ENCODE data around the gene MINDY1.

Gene MINDY1

GRCh38 chr1:151011154-151011850 lies 4.6 kb upstream of the MINDY1 start:
- no peak for DNase-seq

GRCh38 chr1:151010346-151010726 lies 3.6 kb upstream of the MINDY1 start:
- DNase-seq = no peak

DNA sequence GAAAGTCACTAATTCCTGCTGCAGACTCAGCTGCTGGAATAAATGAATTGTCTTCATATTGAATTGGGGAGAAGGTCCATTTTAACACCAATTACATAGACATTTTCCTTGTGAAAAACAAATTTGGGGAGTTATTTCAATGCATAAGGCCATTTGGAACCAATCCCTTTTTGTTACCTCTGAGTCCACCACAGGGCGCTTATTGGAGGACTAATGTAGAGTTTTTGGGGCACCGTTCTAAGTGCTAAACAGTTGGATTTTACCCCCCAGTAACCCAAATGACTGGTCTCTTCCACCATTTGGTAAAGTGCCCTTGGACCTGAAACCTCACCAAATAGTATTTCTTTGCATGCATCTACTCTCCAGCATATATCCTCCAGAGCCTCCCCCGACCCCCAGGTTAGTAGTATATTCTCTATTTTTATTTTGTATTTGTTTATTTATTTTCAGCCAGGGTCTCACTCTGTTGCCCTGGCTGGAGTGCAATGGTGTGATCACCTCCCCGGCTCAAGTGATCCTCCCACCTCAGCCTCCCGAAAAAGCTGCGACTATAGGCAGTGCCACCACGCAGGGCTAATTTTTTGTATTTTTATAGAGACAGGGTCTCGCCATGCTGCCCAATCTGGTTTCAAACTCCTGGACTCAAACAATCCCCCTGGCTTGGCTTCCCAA lies 3.1 kb upstream of the MINDY1 start:
- no peak for DNase-seq

GRCh38 chr1:151009206-151009587 lies 2.5 kb upstream of the MINDY1 start:
- DNase-seq = no peak

GRCh38 chr1:151008244-151009205 lies 1.8 kb upstream of the MINDY1 start, which contains the start of gene PRUNE1:
Gene PRUNE1, plus strand, starts transcription at chr1:151008449. Its CDS starts 184 bp downstream, at chr1:151008633.
- peak; percentile 95 to 98 (median 96) for DNase-seq

DNA sequence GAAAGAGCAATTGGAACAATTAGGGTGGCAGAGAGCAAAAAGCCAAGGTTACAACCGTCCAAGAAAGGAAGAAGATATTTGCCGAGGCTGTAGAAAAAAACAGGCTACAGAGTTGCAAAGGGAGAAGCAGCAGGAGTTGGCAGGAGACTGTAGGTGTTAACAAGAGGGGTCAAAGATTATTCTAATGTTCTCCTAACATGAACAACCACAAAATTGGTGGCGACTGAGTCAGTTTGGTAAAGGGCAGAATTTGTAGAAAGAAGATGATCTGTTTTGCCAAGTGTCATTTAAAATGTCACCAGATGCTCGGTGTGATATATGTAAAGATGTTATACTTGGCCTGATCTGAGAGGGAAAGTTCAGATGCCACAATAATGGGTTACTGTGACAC lies 1.1 kb upstream of the MINDY1 start:
- no peak for DNase-seq

DNA sequence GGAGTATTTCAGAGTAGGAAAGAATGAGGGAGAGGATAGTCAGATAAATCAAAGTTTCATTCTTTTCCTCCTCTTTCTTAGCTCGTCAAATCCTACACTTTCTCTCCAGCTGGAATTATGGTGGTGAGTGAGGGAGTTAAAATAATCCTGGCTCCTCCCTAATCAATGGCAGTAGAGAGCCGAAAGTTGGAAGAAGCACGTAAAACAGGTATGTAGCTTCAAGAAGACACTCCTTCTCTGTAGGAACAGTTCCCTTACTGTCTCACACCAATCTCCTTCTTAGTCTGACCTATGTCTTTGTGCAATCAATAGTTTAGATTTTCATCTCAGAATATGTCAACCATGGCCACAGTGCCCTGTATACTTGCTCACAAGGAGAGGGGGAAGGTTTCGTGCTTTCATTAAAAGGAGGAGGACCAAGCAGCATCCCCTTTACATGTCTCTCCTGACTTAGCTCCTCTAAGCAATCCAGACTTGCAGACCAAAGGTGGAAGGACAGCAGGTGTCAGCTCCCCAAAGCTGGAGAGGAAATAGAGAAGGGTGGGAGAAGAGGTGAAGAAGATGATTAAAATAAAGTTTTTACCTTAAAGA lies 878 bp downstream of the MINDY1 start:
- DNase-seq = peak in 1 of 5 experiments; percentile 19

DNA sequence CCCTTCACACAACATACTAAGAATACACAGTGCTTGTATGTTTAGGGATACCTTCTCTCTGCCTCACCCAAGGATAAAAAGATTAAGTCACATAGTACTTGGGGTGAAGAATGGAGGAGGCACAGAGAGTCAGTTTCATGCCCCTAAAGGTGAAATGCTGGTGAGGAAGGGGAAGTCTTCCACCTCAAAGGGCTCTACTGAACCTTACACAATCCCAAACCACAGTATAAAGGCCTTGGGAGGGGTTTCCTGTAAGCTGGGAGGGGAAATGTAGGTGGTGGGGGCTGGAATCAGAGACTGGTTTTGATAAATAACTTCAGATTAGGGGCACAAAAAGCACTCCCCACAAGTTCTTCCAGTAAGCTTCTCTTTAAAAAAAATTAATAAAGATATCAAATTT lies 3.5 kb downstream of the MINDY1 start:
- no peak for DNase-seq

GRCh38 chr1:151002611-151003010 lies 4.1 kb downstream of the MINDY1 start:
- DNase-seq = no peak

DNA sequence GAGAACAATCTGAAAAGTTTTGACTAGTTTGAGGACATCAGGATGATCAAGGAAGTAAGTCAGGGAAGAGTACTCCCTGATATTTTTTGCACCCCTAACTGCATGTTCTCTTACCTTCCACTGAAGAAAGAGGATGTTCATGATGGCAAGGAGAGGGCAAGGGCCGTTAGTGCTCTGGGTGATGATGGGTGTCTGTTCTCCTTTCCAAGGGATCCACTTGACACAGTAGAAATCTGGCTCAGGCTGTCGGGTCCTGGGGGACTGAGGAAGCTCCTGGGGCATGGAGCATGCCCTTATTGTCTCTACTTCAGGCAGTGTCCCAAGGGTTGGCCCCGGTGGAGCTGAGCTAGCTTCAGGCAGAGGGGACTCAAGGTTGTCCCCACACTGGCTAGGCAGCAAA lies 4.7 kb downstream of the MINDY1 start:
- no peak for DNase-seq

DNA sequence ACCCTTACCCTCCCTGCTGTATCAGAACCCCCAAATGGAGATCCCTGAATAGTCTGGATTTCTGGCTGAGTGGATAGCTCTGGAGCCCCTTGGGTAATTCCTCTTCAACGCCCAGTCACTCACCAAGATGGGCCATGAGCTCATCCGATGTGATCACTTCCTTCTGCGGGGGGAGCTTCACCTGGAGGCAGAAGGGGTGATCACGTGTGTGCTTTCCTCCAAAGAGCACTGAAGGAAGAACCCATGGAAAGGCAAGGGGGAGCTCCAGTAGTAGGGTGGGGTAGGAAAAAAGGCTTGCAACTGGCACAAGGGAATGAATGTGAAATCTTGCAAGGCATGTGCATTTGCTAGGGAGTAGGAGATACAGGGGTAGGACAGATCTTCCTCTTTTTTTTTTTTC lies 5.1 kb downstream of the MINDY1 start:
- no peak for DNase-seq

GRCh38 chr1:151000408-151000807 lies 6.3 kb downstream of the MINDY1 start:
- DNase-seq = no peak

DNA sequence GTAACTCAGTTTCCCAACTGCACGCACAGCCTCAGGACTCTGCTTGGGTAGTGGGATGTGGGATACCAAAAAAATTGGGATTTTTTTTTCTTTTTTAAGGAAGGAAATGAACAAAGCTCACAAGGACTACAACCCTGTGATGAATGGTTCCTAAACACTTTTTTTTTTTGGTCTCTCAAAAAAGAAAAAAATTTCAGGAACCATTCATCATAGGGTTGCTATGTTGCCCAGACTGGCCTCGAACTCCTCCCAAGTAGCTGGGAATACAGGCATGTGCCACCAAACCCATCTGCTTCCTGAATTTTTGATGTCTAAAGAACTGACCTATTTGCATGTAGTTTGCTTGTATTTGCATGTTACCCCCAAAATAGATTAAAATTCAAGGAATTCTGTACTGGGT lies 6.8 kb downstream of the MINDY1 start:
- DNase-seq = no peak

DNA sequence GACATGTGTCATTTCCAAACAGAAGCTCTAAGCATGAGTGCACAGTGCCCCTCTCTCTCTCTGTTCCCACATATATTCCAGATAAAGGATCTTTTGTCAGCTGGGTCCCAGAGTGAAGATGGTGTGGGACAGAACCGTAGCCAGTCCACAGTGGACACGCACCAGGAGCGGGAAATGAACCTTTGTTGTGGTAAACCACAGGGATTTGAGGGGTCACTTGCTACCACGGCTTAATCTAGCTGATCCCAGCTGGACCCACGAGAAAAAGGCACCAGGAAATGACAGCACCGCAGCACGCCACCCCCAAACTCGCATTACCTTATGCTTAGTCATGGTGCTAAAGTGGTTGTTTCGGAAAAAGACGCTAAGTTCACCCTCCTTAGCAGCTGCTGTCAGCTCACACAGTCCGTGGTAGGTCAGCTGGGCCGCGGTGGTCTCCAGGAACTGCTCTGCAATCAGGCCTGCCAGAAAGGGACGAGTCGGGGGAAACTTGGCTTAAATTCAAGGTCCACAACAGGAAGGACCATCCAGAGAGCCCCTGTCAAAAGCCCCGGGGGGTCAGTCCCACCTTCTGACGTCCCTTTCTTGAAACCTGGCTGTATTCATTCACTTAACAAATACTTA lies 7.5 kb downstream of the MINDY1 start:
- DNase-seq = no peak

DNA sequence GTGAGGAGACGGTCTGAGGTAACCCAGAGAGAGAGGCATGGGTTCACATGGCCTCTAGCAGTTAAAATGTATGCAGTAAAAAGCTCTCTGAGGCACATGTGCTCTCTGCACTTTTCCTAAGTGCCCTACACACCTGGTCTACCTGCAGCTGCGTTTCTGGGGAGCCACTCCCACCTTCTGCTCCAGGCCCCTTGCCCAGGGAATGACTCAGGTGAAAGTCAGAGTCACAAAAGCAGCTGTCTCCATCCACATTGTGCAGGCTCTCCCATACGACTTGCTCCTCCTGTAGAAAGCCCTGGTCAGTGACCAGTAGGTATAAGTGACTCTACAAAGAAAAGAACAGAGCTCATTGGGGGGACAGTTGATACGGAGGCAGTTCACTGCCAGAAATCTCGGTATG lies 8.8 kb downstream of the MINDY1 start:
- DNase-seq = no peak

DNA sequence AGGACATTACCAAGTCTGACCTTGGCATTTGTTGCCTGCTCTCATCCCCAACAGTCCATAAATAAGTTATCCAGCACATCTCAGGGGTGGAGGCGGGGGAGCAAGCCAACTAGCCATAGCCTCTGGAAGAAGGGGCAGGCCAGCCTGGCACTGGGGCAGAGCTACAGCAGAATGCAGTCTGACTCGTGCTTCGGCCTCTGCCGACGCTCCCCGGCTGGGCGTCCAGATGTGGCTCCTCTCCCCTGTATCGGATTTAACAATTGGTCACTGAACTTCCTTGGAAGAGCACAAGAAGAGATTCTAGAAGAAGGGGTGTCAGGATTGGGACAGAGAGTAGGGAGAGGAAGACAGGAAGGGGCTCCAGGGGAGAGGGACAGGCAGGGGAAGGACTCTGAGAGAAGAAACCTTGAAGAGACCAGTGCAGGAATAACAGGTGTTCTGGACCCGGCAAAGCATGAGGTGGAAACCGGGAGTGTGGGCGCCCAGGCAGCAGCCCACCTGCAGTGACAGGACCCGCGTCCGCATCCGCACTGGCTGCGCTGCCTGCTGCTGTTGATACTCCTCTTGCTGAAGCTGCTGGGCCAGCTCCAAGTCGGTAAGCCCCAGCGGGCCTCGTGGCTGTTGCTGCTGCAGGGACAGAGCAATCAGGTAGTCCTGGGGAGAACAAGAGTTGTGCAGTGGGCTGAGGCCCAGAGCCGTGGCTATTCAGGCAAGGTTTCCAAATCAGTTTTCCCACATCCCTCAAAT lies 9.4 kb downstream of the MINDY1 start:
- no peak for DNase-seq

DNA sequence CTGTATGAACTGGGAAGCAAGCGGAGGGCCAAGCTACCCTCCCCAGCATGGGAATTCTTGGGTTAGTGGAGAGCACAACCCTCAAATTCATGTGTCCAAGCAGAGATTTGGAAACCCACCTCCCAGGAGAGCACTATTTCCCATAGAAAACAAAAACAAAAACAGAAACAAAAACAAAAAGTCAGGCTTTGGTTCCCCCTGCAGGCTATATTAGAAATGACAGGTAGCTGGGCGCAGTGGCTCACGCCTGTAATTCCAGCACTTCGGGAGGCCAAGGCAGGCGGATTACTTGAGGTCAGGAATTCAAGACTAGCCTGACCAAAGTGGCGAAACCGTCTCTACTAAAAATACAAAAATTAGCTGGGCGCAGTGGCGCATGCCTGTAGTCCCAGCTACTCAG lies 10.8 kb downstream of the MINDY1 start:
- DNase-seq = peak in 3 of 5 experiments; percentile 13 to 26 (median 21)

DNA sequence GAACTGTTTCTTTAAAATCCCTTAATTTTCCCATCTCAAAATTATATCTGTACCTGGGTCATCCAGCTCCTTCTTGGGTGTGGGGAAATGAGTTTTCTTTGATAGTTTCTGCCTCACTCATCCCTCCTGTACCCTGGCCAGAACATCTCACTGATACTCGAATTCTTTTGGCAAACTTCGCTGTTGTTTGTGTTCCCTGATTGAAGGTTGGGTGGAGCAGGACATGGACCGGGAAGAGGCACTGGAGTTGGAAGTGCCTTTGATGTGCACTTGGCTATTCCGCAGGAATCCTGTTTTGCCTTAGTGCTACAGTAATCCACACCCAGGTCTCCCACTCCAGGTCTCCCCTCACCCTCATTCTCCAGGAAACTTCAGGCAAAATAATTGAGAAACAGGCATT lies 11.2 kb downstream of the MINDY1 start:
- DNase-seq = no peak

- no peak for DNase-seq
Observed at GRCh38 chr1:150994248-150994647, 12.5 kb downstream of the MINDY1 start.

- DNase-seq = no peak
Observed at GRCh38 chr1:150992626-150993025, 14.1 kb downstream of the MINDY1 start.

DNA sequence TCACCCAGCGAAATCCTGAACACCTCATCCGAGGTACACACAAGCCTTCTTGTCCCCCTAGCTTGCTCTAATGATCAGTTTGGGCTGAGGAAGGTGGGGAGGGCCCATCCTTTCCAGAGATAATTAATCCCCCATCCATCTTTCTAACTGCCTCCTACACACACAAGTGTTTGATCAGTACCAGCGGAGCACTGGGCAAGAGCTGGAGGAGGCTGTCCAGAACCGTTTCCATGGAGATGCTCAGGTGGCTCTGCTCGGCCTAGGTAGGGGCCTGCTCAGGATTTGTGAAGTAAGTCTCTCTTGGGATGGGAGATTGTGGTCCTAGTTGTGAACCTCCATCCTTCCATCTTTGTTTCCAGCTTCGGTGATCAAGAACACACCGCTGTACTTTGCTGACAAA lies 18.8 kb downstream of the MINDY1 start:
- no peak for DNase-seq

All from T-helper 2 cell (primary cell).